IPS-15b (cell line): ENCODE results near the gene OR52N4.

Experiments
- H3K27me3 ChIP-seq: one replicate; pipeline ENCODE4 v1.6.1; 2013; ENCODE audit warnings: low read length; ENCODE audit not compliant: control insufficient read depth, insufficient read depth
- H3K36me3 ChIP-seq: one replicate; pipeline ENCODE4 v1.6.1; 2013; ENCODE audit warnings: low read length; ENCODE audit not compliant: control insufficient read depth, insufficient read depth
- H3K4me1 ChIP-seq: one replicate; pipeline ENCODE4 v1.6.1; 2013; ENCODE audit warnings: mild to moderate bottlenecking, low read length; ENCODE audit not compliant: control insufficient read depth, insufficient read depth
- H3K4me3 ChIP-seq: one replicate; pipeline ENCODE4 v1.5.1; 2013; ENCODE audit warnings: low read depth, low read length
- H3K9ac ChIP-seq: one replicate; pipeline ENCODE4 v1.6.1; 2013; ENCODE audit warnings: low read depth, mild to moderate bottlenecking, low read length
- H3K9me3 ChIP-seq: one replicate; pipeline ENCODE4 v1.6.1; 2013; ENCODE audit warnings: mild to moderate bottlenecking, low read length; ENCODE audit not compliant: control insufficient read depth, insufficient read depth

OR52N4 gene

DNA sequence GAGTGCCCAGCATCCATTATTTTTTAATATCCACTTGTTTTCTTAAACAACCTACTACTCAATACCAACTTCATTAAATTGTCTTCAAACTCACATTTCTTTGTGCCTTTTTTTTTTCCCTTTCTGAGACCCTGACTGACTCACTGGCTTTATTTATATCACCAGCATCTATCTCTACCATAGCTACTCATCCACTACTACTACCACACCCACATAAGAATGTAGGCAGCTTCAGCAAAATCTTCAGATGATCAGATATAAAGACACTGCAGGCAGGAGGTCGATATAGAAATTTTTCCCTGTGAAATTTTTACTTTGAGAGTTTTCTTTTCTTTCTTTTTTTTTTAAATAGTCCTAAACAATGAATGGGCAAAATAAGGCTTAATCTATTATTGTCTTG, 15.6 kb upstream of the OR52N4 start:
- no peaks in the 10 kb centered on the region for H3K27me3 ChIP-seq
- H3K4me1 ChIP-seq = no peaks in the 10 kb centered on the region
- H3K9me3 ChIP-seq = no peaks in the 10 kb centered on the region
- no peaks in the 10 kb centered on the region for H3K36me3 ChIP-seq
- H3K4me3 ChIP-seq = no peak overlapping the region
- no peak overlapping the region for H3K9ac ChIP-seq

DNA sequence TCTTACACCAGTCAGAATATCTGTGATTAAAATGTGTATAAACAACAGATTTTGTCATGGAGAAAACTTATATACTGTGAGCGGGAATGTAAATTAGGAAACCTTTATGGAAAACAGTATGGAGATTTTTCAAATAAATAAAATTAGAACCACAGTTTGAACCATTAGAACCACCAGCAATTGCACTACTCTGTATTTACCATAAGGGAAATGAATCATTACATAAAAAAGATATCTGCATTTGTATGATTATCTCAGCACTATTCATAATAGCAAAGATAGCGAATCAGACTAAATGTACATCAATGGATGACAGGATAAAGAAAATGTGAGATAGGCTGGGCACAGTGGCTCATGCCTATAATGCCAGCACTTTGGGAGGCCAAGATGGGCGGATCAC, 7.4 kb upstream of the OR52N4 start:
- Histone ChIP-seq H3K4me3 (no peak overlapping the region), H3K9ac (no peak overlapping the region), H3K27me3 (no peaks in the 10 kb centered on the region), H3K4me1 (no peaks in the 10 kb centered on the region), H3K9me3 (no peaks in the 10 kb centered on the region), H3K36me3 (no peaks in the 10 kb centered on the region)

DNA sequence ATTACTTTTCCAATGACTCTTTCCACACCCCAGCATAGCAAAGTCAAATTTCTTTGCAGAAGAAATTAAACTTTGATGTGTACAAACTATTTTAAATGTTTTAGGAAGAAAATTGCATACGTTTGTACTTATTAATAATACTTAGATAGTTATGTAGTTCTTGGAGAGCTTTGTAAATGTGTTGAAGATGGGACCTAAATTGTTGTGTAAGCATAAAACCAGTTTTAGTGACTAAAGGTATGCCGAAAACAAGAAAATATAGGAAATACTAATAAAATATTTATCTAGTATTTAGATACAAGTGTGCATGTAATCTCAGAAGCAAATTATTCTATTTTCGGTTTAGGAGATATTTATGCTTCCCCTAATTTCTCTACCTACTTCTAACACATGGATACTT, 4.2 kb upstream of the OR52N4 start:
- Histone ChIP-seq H3K9me3 (no peaks in the 10 kb centered on the region), H3K4me3 (no peak overlapping the region), H3K4me1 (no peaks in the 10 kb centered on the region), H3K36me3 (no peaks in the 10 kb centered on the region), H3K9ac (no peak overlapping the region), H3K27me3 (no peaks in the 10 kb centered on the region)

DNA sequence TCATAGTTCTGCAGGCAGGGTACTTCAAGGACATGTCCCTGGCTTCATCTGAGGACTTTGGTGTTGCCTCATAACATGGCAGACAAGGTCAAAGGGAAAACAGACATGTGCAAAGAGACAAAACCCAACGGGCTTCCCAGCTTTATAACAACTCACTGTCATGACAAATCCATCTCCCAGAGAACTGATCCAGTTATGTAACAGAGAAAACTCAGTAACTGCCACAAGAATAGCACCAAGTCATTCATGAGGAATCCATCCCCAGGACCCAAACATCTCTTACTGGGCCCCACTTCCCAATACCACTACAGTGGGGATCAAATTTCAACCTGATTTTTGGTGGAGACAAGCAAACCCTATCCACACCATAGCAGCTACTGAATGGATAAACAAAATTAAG, 13.0 kb downstream of the OR52N4 start:
- H3K36me3 ChIP-seq = no peaks in the 10 kb centered on the region
- H3K4me1 ChIP-seq = no peaks in the 10 kb centered on the region
- H3K9me3 ChIP-seq = no peaks in the 10 kb centered on the region
- H3K4me3 ChIP-seq = no peak overlapping the region
- no peak overlapping the region for H3K9ac ChIP-seq
- no peaks in the 10 kb centered on the region for H3K27me3 ChIP-seq

DNA sequence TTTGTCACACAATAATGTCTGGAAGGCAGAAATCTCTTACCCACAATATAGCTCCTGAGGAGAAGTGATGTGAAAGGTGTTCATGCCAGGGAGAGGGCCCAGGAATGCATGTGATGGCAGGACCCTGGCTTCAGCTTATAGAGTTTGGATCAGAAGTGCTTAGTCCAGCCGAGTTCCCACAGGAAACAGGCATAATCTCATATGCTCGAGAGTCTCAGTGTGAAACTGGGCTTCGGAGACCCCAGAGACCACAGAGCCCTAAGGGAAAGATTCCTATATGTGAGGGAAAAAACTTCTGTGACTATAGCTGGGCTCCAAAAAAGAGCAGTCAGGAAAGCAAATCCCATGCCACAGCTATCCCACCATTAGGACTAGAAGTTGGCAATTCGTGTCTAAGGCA, 29.2 kb downstream of the OR52N4 start, which contains the start of gene OR52N5:
OR52N5 (minus strand) TSS at position 101 of the 400 bp plus-strand sequence. CDS start 4,721 bp downstream, outside the sequence.
- Histone ChIP-seq H3K4me1 (no peaks in the 10 kb centered on the region), H3K27me3 (no peaks in the 10 kb centered on the region), H3K4me3 (no peak within 1 kb of the TSS), H3K36me3 (no peaks in the 10 kb centered on the region), H3K9ac (no peak within 1 kb of the TSS), H3K9me3 (no peaks in the 10 kb centered on the region)

DNA sequence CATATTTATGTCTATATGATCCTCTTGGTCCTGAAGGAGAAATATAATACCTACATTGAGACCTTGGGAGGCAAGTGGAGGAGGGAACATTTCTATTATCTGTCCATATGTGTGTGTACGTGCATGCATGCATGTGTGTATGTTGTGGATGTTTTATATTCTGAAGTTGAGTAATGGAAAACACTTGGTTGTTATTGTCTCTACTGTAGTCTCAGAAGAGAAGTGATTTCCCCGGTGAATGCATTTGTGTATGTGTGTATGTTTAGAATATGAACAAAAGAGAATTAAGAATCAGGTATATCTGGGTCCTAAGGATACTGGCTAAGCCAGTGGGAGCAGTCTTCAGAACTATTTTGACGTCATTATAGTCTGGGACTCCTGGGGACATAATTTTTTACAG, 37.1 kb downstream of the OR52N4 start, which contains the start of gene OR52N1:
OR52N1 (minus strand) TSS at position 101 of the 400 bp plus-strand sequence. CDS start 2,449 bp downstream, outside the sequence.
- Histone ChIP-seq H3K9me3 (no peaks in the 10 kb centered on the region), H3K4me1 (no peaks in the 10 kb centered on the region), H3K4me3 (no peak within 1 kb of the TSS), H3K9ac (no peak within 1 kb of the TSS), H3K36me3 (no peaks in the 10 kb centered on the region), H3K27me3 (no peaks in the 10 kb centered on the region)

DNA sequence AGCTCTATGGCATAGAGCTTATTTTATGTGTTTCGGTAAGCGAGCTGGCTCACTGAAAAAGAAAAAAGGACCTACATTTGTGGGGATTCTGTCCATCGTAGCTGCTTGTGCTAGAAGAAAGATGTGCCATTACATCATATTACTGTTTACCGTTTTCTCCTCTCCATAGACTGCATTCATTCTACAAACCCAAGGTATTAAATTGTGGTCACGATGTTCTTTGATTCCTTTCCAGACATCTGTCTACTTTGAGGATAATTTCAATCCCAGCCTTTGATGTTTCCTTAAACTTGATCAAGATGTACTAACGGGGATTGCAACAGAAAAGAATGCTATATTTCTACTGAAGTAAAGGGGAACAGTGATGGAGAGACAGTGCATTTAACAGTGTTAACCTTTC, 42.5 kb downstream of the OR52N4 start:
- Histone ChIP-seq H3K4me1 (no peaks in the 10 kb centered on the region), H3K36me3 (no peaks in the 10 kb centered on the region)

DNA sequence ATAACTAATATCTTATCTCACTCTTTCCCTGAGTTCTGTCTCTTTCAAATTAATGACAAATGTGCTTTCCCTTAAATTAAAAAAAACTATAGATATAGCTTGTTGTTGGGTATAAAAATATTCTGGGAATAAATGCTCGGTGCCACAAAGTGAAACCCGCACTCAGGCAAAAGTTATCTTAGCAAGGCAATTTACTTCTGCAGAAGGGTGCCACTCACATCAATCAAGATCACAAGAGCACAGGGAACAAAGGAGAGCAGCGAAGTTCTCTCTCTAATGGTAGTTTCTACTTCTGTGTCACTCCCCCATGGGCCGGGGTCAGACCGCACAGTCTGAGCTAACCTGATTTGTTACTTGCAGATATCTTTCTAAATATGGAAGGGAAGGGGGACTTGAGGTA, 49.9 kb downstream of the OR52N4 start:
- Histone ChIP-seq H3K4me3 (no peak overlapping the region), H3K9ac (no peak overlapping the region), H3K27me3 (no peaks in the 10 kb centered on the region)

More for the DNA sequence above, 42.5 kb downstream of the OR52N4 start:
- no peak overlapping the region for H3K9ac ChIP-seq
- H3K27me3 ChIP-seq = no peaks in the 10 kb centered on the region
- no peaks in the 10 kb centered on the region for H3K9me3 ChIP-seq
- no peak overlapping the region for H3K4me3 ChIP-seq

More for the DNA sequence above, 49.9 kb downstream of the OR52N4 start:
- H3K4me1 ChIP-seq = no peaks in the 10 kb centered on the region
- no peaks in the 10 kb centered on the region for H3K36me3 ChIP-seq
- H3K9me3 ChIP-seq = peaks cover 5% of the 10 kb centered on the region
